Activated naive CD8-positive, alpha-beta T cell treated with anti-CD3 and anti-CD28 coated beads, Interleukin-2, amount 50 U/mL, for 24 hours (primary cell): Measurements from ENCODE around the gene TTC24.
"Not testable (repeated sequence)": the region's sequence is repeated elsewhere in the genome, so short reads cannot be mapped to it uniquely, and the experiment has no call there.

Experiments
- ATAC-seq: fragments of 150-1000 bp; cut with Tn5 transposase; one replicate; pipeline ENCODE4 v1.10.0; 2021
- DNase-seq: peaks from one replicate; pipeline ENCODE4 v3.0.0; 2021
- H3K27ac Mint-ChIP-seq: one replicate; pipeline ENCODE4 v1.8.0; 2021; ENCODE audit warnings: mild to moderate bottlenecking, mixed read lengths
- H3K27me3 Mint-ChIP-seq: one replicate; pipeline ENCODE4 v1.8.0; 2021; ENCODE audit warnings: mixed read lengths
- H3K36me3 Mint-ChIP-seq: one replicate; pipeline ENCODE4 v1.8.0; 2021; ENCODE audit warnings: low read depth, mixed read lengths
- H3K4me1 Mint-ChIP-seq: one replicate; pipeline ENCODE4 v1.8.0; 2021; ENCODE audit warnings: mixed read lengths
- H3K4me3 Mint-ChIP-seq: one replicate; pipeline ENCODE4 v1.8.0; 2021; ENCODE audit warnings: mild to moderate bottlenecking, moderate library complexity, mixed read lengths
- H3K9me3 Mint-ChIP-seq: one replicate; pipeline ENCODE4 v1.8.0; 2021; ENCODE audit warnings: mixed read lengths

TTC24 gene

GRCh38 chr1:156549831-156550230, 29.7 kb upstream of the TTC24 start:
- Mint-ChIP-seq H3K4me3 (no peak overlapping the region), H3K9me3 (no peaks in the 10 kb centered on the region), H3K27me3 (no peaks in the 10 kb centered on the region), H3K4me1 (peaks cover 10% of the 10 kb centered on the region), H3K36me3 (no peaks in the 10 kb centered on the region), H3K27ac (no peak overlapping the region)
- DNase-seq = no peak
- no peak for ATAC-seq

- Mint-ChIP-seq H3K4me1 (peaks cover 10% of the 10 kb centered on the region), H3K36me3 (no peaks in the 10 kb centered on the region), H3K27ac (no peak overlapping the region), H3K9me3 (no peaks in the 10 kb centered on the region), H3K4me3 (no peak overlapping the region), H3K27me3 (no peaks in the 10 kb centered on the region)
- DNase-seq (no peak), ATAC-seq (no peak)
Measured at GRCh38 chr1:156550346-156550745, 29.2 kb upstream of the TTC24 start.

- Mint-ChIP-seq H3K36me3 (no peaks in the 10 kb centered on the region), H3K4me1 (peaks cover 10% of the 10 kb centered on the region), H3K4me3 (no peak overlapping the region), H3K9me3 (no peaks in the 10 kb centered on the region), H3K27me3 (no peaks in the 10 kb centered on the region), H3K27ac (no peak overlapping the region)
- DNase-seq (no peak), ATAC-seq (no peak)
Measured at GRCh38 chr1:156551066-156551643, 28.4 kb upstream of the TTC24 start.

GRCh38 chr1:156551869-156552268, 27.7 kb upstream of the TTC24 start:
- DNase-seq = no peak
- Mint-ChIP-seq H3K4me1 (peaks cover 10% of the 10 kb centered on the region), H3K4me3 (no peak overlapping the region), H3K9me3 (no peaks in the 10 kb centered on the region), H3K36me3 (no peaks in the 10 kb centered on the region), H3K27ac (no peak overlapping the region), H3K27me3 (no peaks in the 10 kb centered on the region)
- ATAC-seq = no peak

- Mint-ChIP-seq H3K4me3 (no peak overlapping the region), H3K9me3 (no peaks in the 10 kb centered on the region), H3K4me1 (peaks cover 10% of the 10 kb centered on the region), H3K27ac (no peak overlapping the region), H3K36me3 (no peaks in the 10 kb centered on the region), H3K27me3 (no peaks in the 10 kb centered on the region)
- ATAC-seq (no peak), DNase-seq (no peak)
Measured at GRCh38 chr1:156552518-156552917, 27.0 kb upstream of the TTC24 start.

- not testable (repeated sequence) for DNase-seq, H3K27me3 Mint-ChIP-seq, H3K27ac Mint-ChIP-seq, H3K9me3 Mint-ChIP-seq, ATAC-seq, H3K36me3 Mint-ChIP-seq, H3K4me3 Mint-ChIP-seq
- H3K4me1 Mint-ChIP-seq = peaks cover 10% of the 10 kb centered on the region
Measured at GRCh38 chr1:156552937-156553336, 26.6 kb upstream of the TTC24 start.

- H3K4me3 Mint-ChIP-seq = no peak overlapping the region
- H3K9me3 Mint-ChIP-seq = no peaks in the 10 kb centered on the region
- H3K36me3 Mint-ChIP-seq = no peaks in the 10 kb centered on the region
- peaks cover 10% of the 10 kb centered on the region for H3K4me1 Mint-ChIP-seq
- DNase-seq = no peak
- no peaks in the 10 kb centered on the region for H3K27me3 Mint-ChIP-seq
- no peak for ATAC-seq
- no peak overlapping the region for H3K27ac Mint-ChIP-seq
Measured at GRCh38 chr1:156553860-156554485, 25.6 kb upstream of the TTC24 start.

GRCh38 chr1:156554971-156555370, 24.6 kb upstream of the TTC24 start:
- H3K4me3 Mint-ChIP-seq = no peak overlapping the region
- DNase-seq (no peak), ATAC-seq (no peak)
- H3K27ac Mint-ChIP-seq = no peak overlapping the region
- H3K9me3 Mint-ChIP-seq = no peaks in the 10 kb centered on the region
- H3K4me1 Mint-ChIP-seq = peaks cover 10% of the 10 kb centered on the region
- H3K36me3 Mint-ChIP-seq = no peaks in the 10 kb centered on the region
- H3K27me3 Mint-ChIP-seq = no peaks in the 10 kb centered on the region

- H3K36me3 Mint-ChIP-seq = no peaks in the 10 kb centered on the region
- peaks cover 10% of the 10 kb centered on the region for H3K4me1 Mint-ChIP-seq
- H3K4me3 Mint-ChIP-seq = no peak overlapping the region
Measured at GRCh38 chr1:156555715-156556114, 23.8 kb upstream of the TTC24 start.

GRCh38 chr1:156556354-156556753, 23.2 kb upstream of the TTC24 start:
- DNase-seq = no peak
- Mint-ChIP-seq H3K9me3 (no peaks in the 10 kb centered on the region), H3K27ac (no peak overlapping the region), H3K36me3 (no peaks in the 10 kb centered on the region), H3K27me3 (no peaks in the 10 kb centered on the region), H3K4me1 (peaks cover 10% of the 10 kb centered on the region), H3K4me3 (no peak overlapping the region)
- ATAC-seq = no peak

More at GRCh38 chr1:156555715-156556114, 23.8 kb upstream of the TTC24 start:
- ATAC-seq (no peak), DNase-seq (no peak)
- no peaks in the 10 kb centered on the region for H3K27me3 Mint-ChIP-seq
- no peaks in the 10 kb centered on the region for H3K9me3 Mint-ChIP-seq
- H3K27ac Mint-ChIP-seq = no peak overlapping the region

GRCh38 chr1:156559086-156559796, 20.3 kb upstream of the TTC24 start:
- no peaks in the 10 kb centered on the region for H3K4me1 Mint-ChIP-seq
- H3K27ac Mint-ChIP-seq = no peak overlapping the region
- DNase-seq (no peak), ATAC-seq (no peak)
- H3K36me3 Mint-ChIP-seq = peaks cover 5% of the 10 kb centered on the region
- H3K27me3 Mint-ChIP-seq = no peaks in the 10 kb centered on the region
- no peak overlapping the region for H3K4me3 Mint-ChIP-seq
- H3K9me3 Mint-ChIP-seq = no peaks in the 10 kb centered on the region

GRCh38 chr1:156559797-156560385, 19.6 kb upstream of the TTC24 start:
- no peaks in the 10 kb centered on the region for H3K4me1 Mint-ChIP-seq
- ATAC-seq (no peak), DNase-seq (no peak)
- H3K4me3 Mint-ChIP-seq = no peak overlapping the region
- no peaks in the 10 kb centered on the region for H3K27me3 Mint-ChIP-seq
- no peaks in the 10 kb centered on the region for H3K9me3 Mint-ChIP-seq
- H3K36me3 Mint-ChIP-seq = peaks cover 5% of the 10 kb centered on the region
- no peak overlapping the region for H3K27ac Mint-ChIP-seq

- DNase-seq = no peak
- H3K9me3 Mint-ChIP-seq = no peaks in the 10 kb centered on the region
- no peak for ATAC-seq
- no peak overlapping the region for H3K4me3 Mint-ChIP-seq
- peaks cover 5% of the 10 kb centered on the region for H3K36me3 Mint-ChIP-seq
- no peaks in the 10 kb centered on the region for H3K27me3 Mint-ChIP-seq
- H3K27ac Mint-ChIP-seq = no peak overlapping the region
- no peaks in the 10 kb centered on the region for H3K4me1 Mint-ChIP-seq
Measured at GRCh38 chr1:156560585-156561163, 18.8 kb upstream of the TTC24 start.

GRCh38 chr1:156565519-156565918, 14.0 kb upstream of the TTC24 start:
- H3K27me3 Mint-ChIP-seq = peaks cover under 1% of the 10 kb centered on the region
- no peak overlapping the region for H3K4me3 Mint-ChIP-seq
- ATAC-seq = no peak
- H3K27ac Mint-ChIP-seq = no peak overlapping the region
- no peak for DNase-seq
- peaks cover 5% of the 10 kb centered on the region for H3K36me3 Mint-ChIP-seq
- no peaks in the 10 kb centered on the region for H3K4me1 Mint-ChIP-seq
- no peaks in the 10 kb centered on the region for H3K9me3 Mint-ChIP-seq

- Mint-ChIP-seq H3K27me3 (peaks cover 9% of the 10 kb centered on the region), H3K4me3 (no peak overlapping the region), H3K36me3 (peaks cover 5% of the 10 kb centered on the region), H3K9me3 (no peaks in the 10 kb centered on the region), H3K4me1 (peaks cover 8% of the 10 kb centered on the region), H3K27ac (no peak overlapping the region)
- DNase-seq = no peak
- ATAC-seq = no peak
Measured at GRCh38 chr1:156566436-156566835, 13.1 kb upstream of the TTC24 start.
